Mucosa of descending colon (tissue), 3 donors: ENCODE data around the gene PDE4D. TPM values are rescaled to one million over a fixed set of nuclear protein-coding genes. Genes with fewer than 3 reads are reported as not detected.

Experiments used
- ATAC-seq: fragments of 200-7000 bp; cut with Tn5 transposase; one replicate; pipeline ENCODE4 v1.9.1; 2020; ENCODE audit warnings: mild to moderate bottlenecking, moderate library complexity
- DNase-seq, 3 donors: peaks; one replicate each; pipeline ENCODE4 v3.0.0-alpha.2; 2020
- H3K36me3 ChIP-seq: fragments of 200-600 bp; one replicate; pipeline ENCODE4 v1.8.0; 2021; ENCODE audit warnings: low read depth, mild to moderate bottlenecking
- H3K4me1 ChIP-seq: fragments of 200-600 bp; one replicate; pipeline ENCODE4 v1.8.0; 2021; ENCODE audit warnings: low read depth, mild to moderate bottlenecking
- H3K4me3 ChIP-seq: fragments of 200-600 bp; one replicate; pipeline ENCODE4 v1.8.0; 2021; ENCODE audit warnings: mild to moderate bottlenecking
- H3K9me3 ChIP-seq: fragments of 200-600 bp; one replicate; pipeline ENCODE4 v1.8.0; 2021; ENCODE audit warnings: mild to moderate bottlenecking
- CTCF ChIP-seq: fragments of 200-600 bp; IDR thresholded peaks from one replicate; pipeline ENCODE4 v1.8.0; 2022; ENCODE audit warnings: antibody characterized with exemption, mild to moderate bottlenecking
- intact Hi-C, 2 donors: fragments of 100-400 bp; cut with DNase I in 1 of 2; cut with micrococcal nuclease in 1 of 2; formaldehyde crosslinking; loops; one replicate each; pipeline versions ENCODE4 v1.11.0 to v1.11.1; 2022; cut with DNase I, micrococcal nuclease
- total RNA-seq, 3 donors: library from RNA; stranded (reverse); fragmentation: NEBNext Ultra II Directional in 2 of 3; extraction: Animal tissue kit (Norgen Biotek cat#: 25700) in 2 of 3; gene quantifications; one replicate each; pipeline versions ENCODE4 v1.2.1 to v1.2.4, GENCODE V29; 2021 to 2023
- donor health status: DM: no; HTN: no; CAD: no; lungs with moderate emphysema.
- donor health status: DM: no; HTN: no; CAD: no.
- donor health status: DM: no; HTN: yes; CAD: no.

Gene PDE4D
- total RNA-seq, 3 donors from 2014 or later = 37.9 to 137 (median 100) TPM

GRCh38 chr5:59725392-59725767 lies 168.1 kb downstream of the PDE4D start:
- ATAC-seq (no peak), DNase-seq (no peak)
- H3K36me3 ChIP-seq = no peaks in the 10 kb centered on the region
- intact Hi-C loops = no loop called here
- no peak for TF ChIP-seq CTCF
- H3K4me3 ChIP-seq = no peak overlapping the region
- no peaks in the 10 kb centered on the region for H3K9me3 ChIP-seq
- H3K4me1 ChIP-seq = no peaks in the 10 kb centered on the region

GRCh38 chr5:59724482-59725391 lies 168.8 kb downstream of the PDE4D start:
- intact Hi-C loops = no loop called here
- ATAC-seq = peak; percentile 76
- peak; percentile 63 for TF ChIP-seq CTCF
- Histone ChIP-seq H3K36me3 (no peaks in the 10 kb centered on the region), H3K9me3 (no peaks in the 10 kb centered on the region), H3K4me3 (no peak overlapping the region), H3K4me1 (no peaks in the 10 kb centered on the region)
- DNase-seq = peak in 1 of 3 donors; percentile 39

GRCh38 chr5:59722874-59723273 lies 170.7 kb downstream of the PDE4D start:
- Histone ChIP-seq H3K4me3 (no peak overlapping the region), H3K36me3 (no peaks in the 10 kb centered on the region), H3K4me1 (no peaks in the 10 kb centered on the region), H3K9me3 (no peaks in the 10 kb centered on the region)
- DNase-seq = no peak
- intact Hi-C loops = no loop called here
- ATAC-seq = no peak
- no peak for TF ChIP-seq CTCF

GRCh38 chr5:59721741-59722140 lies 171.8 kb downstream of the PDE4D start:
- intact Hi-C loops = no loop called here
- TF ChIP-seq CTCF = no peak
- Histone ChIP-seq H3K4me3 (no peak overlapping the region), H3K9me3 (no peaks in the 10 kb centered on the region), H3K36me3 (no peaks in the 10 kb centered on the region), H3K4me1 (no peaks in the 10 kb centered on the region)
- ATAC-seq (no peak), DNase-seq (no peak)

GRCh38 chr5:59720063-59720462 lies 173.5 kb downstream of the PDE4D start:
- no peak overlapping the region for H3K4me3 ChIP-seq
- TF ChIP-seq CTCF = no peak
- no peaks in the 10 kb centered on the region for H3K36me3 ChIP-seq
- ATAC-seq (no peak), DNase-seq (no peak)
- no peaks in the 10 kb centered on the region for H3K9me3 ChIP-seq
- intact Hi-C loops = no loop called here
- H3K4me1 ChIP-seq = no peaks in the 10 kb centered on the region
